Activated CD4-positive, alpha-beta T cell treated with anti-CD3 and anti-CD28 coated beads for 24 hours (primary cell): Measurements from ENCODE around the gene RYR3.

Experiments
- DNase-seq, 2 donors: peaks; one replicate each; pipeline ENCODE4 v3.0.0-alpha.2; 2020; ENCODE audit warnings: low read depth in 2 of 2

Gene RYR3

GRCh38 chr15:33382491-33382890 lies 71.7 kb downstream of the RYR3 start:
- no peak for DNase-seq

GRCh38 chr15:33384307-33384706 lies 73.5 kb downstream of the RYR3 start:
- no peak for DNase-seq

- DNase-seq: no peak
These were observed 81.7 kb downstream of the RYR3 start for GRCh38 chr15:33392453-33392852.

- no peak for DNase-seq
These were observed 82.8 kb downstream of the RYR3 start for GRCh38 chr15:33393546-33393945.

- no peak for DNase-seq
These were observed 84.6 kb downstream of the RYR3 start for GRCh38 chr15:33395321-33395720.

GRCh38 chr15:33395846-33396245 lies 85.1 kb downstream of the RYR3 start:
- DNase-seq: no peak

GRCh38 chr15:33396475-33396874 lies 85.7 kb downstream of the RYR3 start:
- no peak for DNase-seq

- DNase-seq: no peak
These were observed 87.8 kb downstream of the RYR3 start for GRCh38 chr15:33398555-33398954.

GRCh38 chr15:33400941-33401340 lies 90.2 kb downstream of the RYR3 start:
- no peak for DNase-seq

- DNase-seq: no peak
These were observed 91.8 kb downstream of the RYR3 start for GRCh38 chr15:33402600-33402999.

- no peak for DNase-seq
These were observed 94.3 kb downstream of the RYR3 start for GRCh38 chr15:33405096-33405495.

- no peak for DNase-seq
These were observed 101.1 kb downstream of the RYR3 start for GRCh38 chr15:33411596-33412540.

- DNase-seq: no peak
These were observed 108.9 kb downstream of the RYR3 start for GRCh38 chr15:33419701-33420100.

- no peak for DNase-seq
These were observed 113.3 kb downstream of the RYR3 start for GRCh38 chr15:33424025-33424424.

- no peak for DNase-seq
These were observed 114.4 kb downstream of the RYR3 start for GRCh38 chr15:33425142-33425541.

- no peak for DNase-seq
These were observed 119.8 kb downstream of the RYR3 start for GRCh38 chr15:33430577-33430976.

- no peak for DNase-seq
These were observed 123.1 kb downstream of the RYR3 start for GRCh38 chr15:33433821-33434220.

- no peak for DNase-seq
These were observed 127.6 kb downstream of the RYR3 start for GRCh38 chr15:33438396-33438795.

- DNase-seq: no peak
These were observed 130.1 kb downstream of the RYR3 start for GRCh38 chr15:33440900-33441299.

- DNase-seq: no peak
These were observed 131.7 kb downstream of the RYR3 start for GRCh38 chr15:33442449-33442848.

GRCh38 chr15:33443708-33444107 lies 132.9 kb downstream of the RYR3 start:
- DNase-seq: no peak

GRCh38 chr15:33445984-33446383 lies 135.2 kb downstream of the RYR3 start:
- no peak for DNase-seq

GRCh38 chr15:33448151-33448550 lies 137.4 kb downstream of the RYR3 start:
- no peak for DNase-seq
